Thyroid gland (tissue), 4 donors: ENCODE data around the gene CCDC34. TPM values are rescaled to one million over a fixed set of nuclear protein-coding genes. Genes with fewer than 3 reads are reported as not detected.

Source experiments
- DNase-seq, 2 donors: peaks; one replicate each; pipeline ENCODE4 v3.0.0-alpha.2; 2019
- H3K27ac ChIP-seq, 3 donors: fragments of 200-600 bp; sonication (generic); 1 replicate in 2 of 3; 2 replicates in 1 of 3; pipeline ENCODE4 v1.5.1; 2016 to 2019; ENCODE audit warnings: mild to moderate bottlenecking in 1 of 3, moderate library complexity in 1 of 3
- H3K27me3 ChIP-seq: fragments of 200-600 bp; sonication (generic); one replicate; pipeline ENCODE4 v1.5.1; 2019
- H3K36me3 ChIP-seq, 2 donors: fragments of 200-600 bp; sonication (generic); one replicate each; pipeline ENCODE4 v1.5.1; 2016 to 2019
- H3K4me1 ChIP-seq, 2 donors: fragments of 200-600 bp; sonication (generic); one replicate each; pipeline ENCODE4 v1.5.1; 2017 to 2019
- H3K4me3 ChIP-seq, 3 donors: fragments of 200-600 bp; sonication (generic); replicated peaks in 1 of 3; 1 replicate in 2 of 3; 2 replicates in 1 of 3; pipeline ENCODE4 v1.5.1; 2016; ENCODE audit warnings: mild to moderate bottlenecking in 1 of 3
- H3K9me3 ChIP-seq: fragments of 200-600 bp; sonication (generic); one replicate; pipeline ENCODE4 v1.5.1; 2017
- CTCF ChIP-seq, 6 experiments: fragments of 200-600 bp in 3 of 6; fragments of 450-650 bp in 3 of 6; sonication (generic) in 3 of 6; IDR thresholded peaks; one replicate each; pipeline ENCODE4 v1.5.1; 2016 to 2019; ENCODE audit warnings: antibody characterized with exemption in 6 of 6, mild to moderate bottlenecking in 2 of 6, inconsistent platforms in 1 of 6, moderate library complexity in 1 of 6
- POLR2A ChIP-seq, 2 donors: fragments of 450-650 bp; IDR thresholded peaks; one replicate each; pipeline ENCODE4 v1.6.1; 2017; ENCODE audit warnings: antibody characterized with exemption in 2 of 2, mild to moderate bottlenecking in 2 of 2, moderate library complexity in 1 of 2
- WGBS, 2 donors: methylation state at CpG; one replicate each; pipeline ENCODE4 v1.1.5; 2017; 5-methylcytosine and 5-hydroxymethylcytosine counted together
- intact Hi-C: fragments of 100-400 bp; cut with DNase I; formaldehyde crosslinking; loops from one replicate; pipeline ENCODE4 v1.15.1; 2023
- total RNA-seq, 4 donors: library from RNA; depleted of rRNA; stranded (reverse); fragments of >200 nt; gene quantifications; one replicate each; pipeline ENCODE4 v1.2.3, GENCODE V29; 2016

Gene CCDC34
- total RNA-seq, 4 donors from 2014 or later = 2.1 to 4.6 (median 3.9) TPM

GRCh38 chr11:27291954-27292636, 70.9 kb downstream of the CCDC34 start:
- TF ChIP-seq POLR2A (IDR thresholded peaks at IDR 0.05) (no peak), CTCF (IDR thresholded peaks at IDR 0.05) (no peak)
- DNase-seq = no peak
- no peak overlapping the region for H3K27ac ChIP-seq
- no peaks in the 10 kb centered on the region for H3K27me3 ChIP-seq
- no peak overlapping the region for H3K4me3 ChIP-seq
- WGBS, 2 donors = 79 to 86% methylated on average over 5 of the region's 5 CpGs
- H3K4me1 ChIP-seq = no peaks in the 10 kb centered on the region
- H3K36me3 ChIP-seq = no peaks in the 10 kb centered on the region
- H3K9me3 ChIP-seq = no peaks in the 10 kb centered on the region
- intact Hi-C loops = loop anchor here (10.0 kb wide), 1 partner anchor 193 kb away; no protein-coding TSS in a partner anchor

GRCh38 chr11:27291302-27291889, 71.6 kb downstream of the CCDC34 start:
- Histone ChIP-seq H3K4me3 (no peak overlapping the region), H3K27ac (no peak overlapping the region), H3K9me3 (no peaks in the 10 kb centered on the region), H3K27me3 (no peaks in the 10 kb centered on the region), H3K4me1 (no peaks in the 10 kb centered on the region), H3K36me3 (no peaks in the 10 kb centered on the region)
- intact Hi-C loops = loop anchor here (10.0 kb wide), 1 partner anchor 193 kb away; no protein-coding TSS in a partner anchor
- TF ChIP-seq POLR2A (IDR thresholded peaks at IDR 0.05) (no peak), CTCF (IDR thresholded peaks at IDR 0.05) (no peak)
- 92 to 94% methylated on average over 6 of the region's 6 CpGs for WGBS, 2 donors
- no peak for DNase-seq

GRCh38 chr11:27290261-27291050, 72.6 kb downstream of the CCDC34 start:
- DNase-seq = no peak
- no peak for TF ChIP-seq CTCF (IDR thresholded peaks at IDR 0.05)
- no peak for TF ChIP-seq POLR2A (IDR thresholded peaks at IDR 0.05)
- 71 to 76% methylated on average over 4 of the region's 4 CpGs for WGBS, 2 donors

More at GRCh38 chr11:27290261-27291050, 72.6 kb downstream of the CCDC34 start:
- intact Hi-C loops = loop anchor here (10.0 kb wide), 1 partner anchor 194 kb away; no protein-coding TSS in a partner anchor
- Histone ChIP-seq H3K4me3 (no peak overlapping the region), H3K27ac (no peak overlapping the region), H3K4me1 (peaks cover 0 to 3% of the 10 kb centered on the region in 2 donors), H3K27me3 (no peaks in the 10 kb centered on the region), H3K36me3 (no peaks in the 10 kb centered on the region), H3K9me3 (no peaks in the 10 kb centered on the region)

Other genes starting within 250 kb of the CCDC34 start
- gene LGR4, start 109.6 kb upstream of the CCDC34 start, total RNA-seq = 10 to 100 TPM; 40.8 to 62.1 (median 50.2) TPM
- gene LIN7C, start 143.6 kb upstream of the CCDC34 start, total RNA-seq = 10 to 100 TPM; 61.8 to 72.8 (median 66.3) TPM